Ishikawa (cell line): ENCODE data around the gene SMIM28.

Experiments
- RAD21 ChIP-seq: IDR thresholded peaks from 2 replicates; pipeline ENCODE4 v1.6.1; 2012; ENCODE audit warnings: low read depth
- YY1 ChIP-seq: IDR thresholded peaks from 2 replicates; pipeline ENCODE4 v1.6.1; 2012; ENCODE audit warnings: low read depth
- TF ChIP-seq, protein P1 (sequence below): IDR thresholded peaks from 2 replicates; pipeline ENCODE4 v1.6.1; 2012

DNA sequence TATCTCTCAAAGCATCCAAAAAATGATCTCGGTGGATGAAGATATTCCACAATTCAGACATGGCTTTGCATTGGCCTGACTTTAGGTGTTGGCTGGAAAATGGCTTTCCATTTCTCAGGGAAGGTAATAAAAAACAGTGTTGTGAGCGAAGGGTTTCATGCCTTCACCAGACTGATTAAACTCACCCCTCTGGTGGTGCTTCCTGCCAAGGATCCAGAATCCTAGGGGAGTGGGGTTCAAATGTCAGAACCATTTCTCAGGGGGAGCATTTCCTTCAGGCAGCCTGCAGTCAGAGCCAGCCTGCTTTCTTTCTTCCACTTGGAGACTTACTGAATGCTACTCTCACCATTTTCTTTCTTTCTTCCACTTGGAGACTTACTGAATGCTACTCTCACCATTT is 45.7 kb upstream of the SMIM28 start:
- TF ChIP-seq RAD21, result no peak
- TF ChIP-seq, protein P1, sequence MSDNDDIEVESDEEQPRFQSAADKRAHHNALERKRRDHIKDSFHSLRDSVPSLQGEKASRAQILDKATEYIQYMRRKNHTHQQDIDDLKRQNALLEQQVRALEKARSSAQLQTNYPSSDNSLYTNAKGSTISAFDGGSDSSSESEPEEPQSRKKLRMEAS, result no peak
- TF ChIP-seq YY1, result no peak
